Right ventricle myocardium superior (tissue), 1 donor: ENCODE results near the gene IL20RB. TPM values are rescaled to one million over a fixed set of nuclear protein-coding genes. Genes with fewer than 3 reads are reported as not detected.
"Not testable (repeated sequence)": the region's sequence is repeated elsewhere in the genome, so short reads cannot be mapped to it uniquely, and the experiment has no call there.

Source experiments
- ATAC-seq: fragments of 200-7000 bp; cut with Tn5 transposase; one replicate; pipeline ENCODE4 v1.9.1; 2020; ENCODE audit warnings: mild to moderate bottlenecking; ENCODE audit not compliant: poor library complexity
- DNase-seq: peaks from one replicate; pipeline ENCODE4 v3.0.0-alpha.2; 2020
- intact Hi-C: fragments of 100-400 bp; cut with DNase I; formaldehyde crosslinking; loops from one replicate; pipeline ENCODE4 v1.11.2; 2022
- total RNA-seq: library from RNA; stranded (reverse); fragmentation: NEBNext Ultra II Directional; extraction: Animal tissue kit (Norgen Biotek cat#: 25700); gene quantifications from one replicate; pipeline ENCODE4 v1.2.1, GENCODE V29; 2021
- donor health status: DM: no; HTN: yes; CAD: no; lungs with severe emphysema.

IL20RB gene
- total RNA-seq, 1 donor from 2014 or later = 0.35 TPM

GRCh38 chr3:136974670-136975069 lies 16.9 kb downstream of the IL20RB start:
- intact Hi-C loops = no loop called here
- DNase-seq = no peak
- no peak for ATAC-seq

- DNase-seq (no peak), ATAC-seq (no peak)
- intact Hi-C loops = no loop called here
These were observed 21.4 kb downstream of the IL20RB start for GRCh38 chr3:136979204-136979603.

- ATAC-seq (no peak), DNase-seq (no peak)
- intact Hi-C loops = no loop called here
These were observed 21.9 kb downstream of the IL20RB start for GRCh38 chr3:136979684-136980083.

- intact Hi-C loops = no loop called here
- ATAC-seq (no peak), DNase-seq (no peak)
These were observed 24.2 kb downstream of the IL20RB start for GRCh38 chr3:136982033-136982432.

GRCh38 chr3:136982520-136983138 lies 24.8 kb downstream of the IL20RB start:
- DNase-seq = no peak
- intact Hi-C loops = no loop called here

GRCh38 chr3:136984837-136985236 lies 27.1 kb downstream of the IL20RB start:
- intact Hi-C loops = no loop called here
- ATAC-seq (peak; percentile 53), DNase-seq (no peak)

More at GRCh38 chr3:136982520-136983138, 24.8 kb downstream of the IL20RB start:
- ATAC-seq = no peak

- intact Hi-C loops, DNase-seq, ATAC-seq: not testable (repeated sequence)
These were observed 29.7 kb downstream of the IL20RB start for GRCh38 chr3:136987398-136987980.

GRCh38 chr3:136988651-136989050 lies 30.9 kb downstream of the IL20RB start:
- intact Hi-C loops = no loop called here
- ATAC-seq (no peak), DNase-seq (no peak)

GRCh38 chr3:136989781-136990524 lies 32.2 kb downstream of the IL20RB start:
- no peak for ATAC-seq
- no peak for DNase-seq
- intact Hi-C loops = no loop called here

- intact Hi-C loops = no loop called here
- no peak for ATAC-seq
- DNase-seq = no peak
These were observed 33.0 kb downstream of the IL20RB start for GRCh38 chr3:136990826-136991225.

GRCh38 chr3:136992115-136992514 lies 34.3 kb downstream of the IL20RB start:
- intact Hi-C loops = no loop called here
- no peak for DNase-seq

GRCh38 chr3:136994772-136995516 lies 37.2 kb downstream of the IL20RB start:
- intact Hi-C loops = no loop called here
- peak; percentile 94 for ATAC-seq
- DNase-seq = peak; percentile 91

More at GRCh38 chr3:136992115-136992514, 34.3 kb downstream of the IL20RB start:
- ATAC-seq = no peak

GRCh38 chr3:136995652-136996051 lies 37.9 kb downstream of the IL20RB start:
- DNase-seq (no peak), ATAC-seq (peak; percentile 37)
- intact Hi-C loops = no loop called here

GRCh38 chr3:137000039-137000438 lies 42.3 kb downstream of the IL20RB start:
- ATAC-seq = no peak
- intact Hi-C loops = no loop called here
- DNase-seq = no peak

- DNase-seq, intact Hi-C loops, ATAC-seq: not testable (repeated sequence)
These were observed 49.6 kb downstream of the IL20RB start for GRCh38 chr3:137007376-137007775.

- DNase-seq (no peak), ATAC-seq (no peak)
- intact Hi-C loops = no loop called here
These were observed 50.3 kb downstream of the IL20RB start for GRCh38 chr3:137008131-137008530.

- intact Hi-C loops = no loop called here
- ATAC-seq (no peak), DNase-seq (no peak)
These were observed 51.2 kb downstream of the IL20RB start for GRCh38 chr3:137008976-137009375.

- intact Hi-C loops = loop anchor here (5.0 to 10.0 kb wide), 4 partner anchors 193 to 933 kb away; partner anchors contain the start of genes SLC35G2 and STAG1
- ATAC-seq (no peak), DNase-seq (no peak)
These were observed 52.4 kb downstream of the IL20RB start for GRCh38 chr3:137010137-137010536.

- DNase-seq (no peak), ATAC-seq (no peak)
- intact Hi-C loops = loop anchor here (5.0 to 10.0 kb wide), 4 partner anchors 194 to 934 kb away; partner anchors contain the start of genes SLC35G2 and STAG1
These were observed 53.4 kb downstream of the IL20RB start for GRCh38 chr3:137011153-137011552.
